CD4-positive, alpha-beta T cell treated with Interleukin-4 for 4 hours (primary cell): ENCODE measurements around the gene UCK2.

Experiments
- DNase-seq: peaks from one replicate; pipeline ENCODE4 v3.0.0-alpha.2; 2020

UCK2 gene

DNA sequence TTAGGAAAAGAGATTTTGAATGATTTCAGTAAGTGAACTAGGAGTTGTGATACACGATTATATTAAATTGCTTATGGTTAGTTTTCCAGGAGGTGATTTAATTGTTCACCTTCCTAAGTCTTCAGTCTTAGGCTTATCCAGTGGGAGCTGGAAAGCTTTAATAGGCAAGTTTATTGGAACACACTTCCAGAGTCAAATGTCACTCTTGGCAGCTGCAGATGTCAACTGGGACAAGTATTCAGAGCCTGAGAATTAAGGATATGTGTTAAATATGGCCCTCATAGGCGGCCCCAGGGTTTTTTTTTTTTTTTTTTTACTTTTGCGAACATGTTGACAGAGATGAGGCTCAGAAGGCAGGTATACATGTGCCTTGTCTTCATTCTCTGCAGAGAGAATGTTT lies 29.2 kb downstream of the UCK2 start:
- DNase-seq: no peak

DNA sequence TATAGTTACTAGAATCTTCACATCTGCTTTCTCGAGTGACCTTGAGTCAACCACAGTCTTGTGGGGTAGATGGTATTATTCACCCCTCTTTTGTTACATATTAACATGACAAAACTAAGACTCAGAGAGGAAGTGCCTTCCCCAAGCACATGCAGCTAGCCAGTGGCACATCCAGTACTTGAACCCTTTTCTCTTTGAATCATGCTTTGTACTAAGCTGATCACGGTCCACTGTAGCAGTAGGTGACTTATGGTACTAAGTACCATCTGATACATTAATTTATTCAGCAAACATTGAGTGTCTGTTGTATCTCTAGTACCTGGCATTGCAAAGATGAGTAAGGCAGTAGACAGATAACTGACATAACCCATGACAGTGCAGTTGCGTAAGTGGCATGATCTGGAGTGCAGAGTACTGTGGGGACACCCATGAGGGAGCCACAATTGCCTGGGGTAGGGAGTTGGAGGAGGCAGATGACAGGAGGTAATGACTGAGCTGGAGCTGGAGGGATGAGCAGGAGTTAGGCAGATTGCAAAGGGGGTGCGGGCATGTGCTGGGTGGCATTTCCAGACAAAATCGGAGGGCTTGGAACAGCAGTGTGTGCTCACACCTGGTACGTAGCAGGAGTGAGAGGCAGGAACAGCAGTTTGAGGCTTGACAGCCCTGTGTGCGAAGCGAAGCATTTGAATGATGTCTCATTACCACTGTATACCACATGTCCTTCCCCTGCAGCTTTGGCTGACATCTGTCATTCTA lies 29.8 kb downstream of the UCK2 start:
- DNase-seq: no peak

DNA sequence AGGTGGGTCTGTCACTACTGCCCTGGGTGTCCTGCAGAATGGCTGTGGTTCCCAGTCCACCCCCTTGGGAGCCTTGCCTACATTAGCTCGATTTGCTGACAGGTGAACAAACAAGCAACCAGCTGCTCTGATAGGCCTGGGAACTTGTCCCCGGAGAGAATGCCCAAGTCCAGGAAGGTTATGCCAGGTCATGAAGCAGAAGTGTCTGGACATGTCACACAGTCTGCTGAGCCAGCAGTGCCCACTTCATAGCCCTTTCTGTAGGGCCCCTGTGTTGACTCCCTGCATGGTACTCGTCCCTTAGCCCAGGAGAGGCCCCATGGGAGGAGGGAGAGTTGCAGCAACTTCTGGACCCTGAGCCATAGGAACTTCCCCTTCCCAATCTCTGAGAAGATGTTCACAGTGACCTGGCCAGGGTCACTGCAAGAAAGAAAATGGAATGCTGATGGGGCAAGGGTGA lies 31.0 kb downstream of the UCK2 start:
- no peak for DNase-seq

DNA sequence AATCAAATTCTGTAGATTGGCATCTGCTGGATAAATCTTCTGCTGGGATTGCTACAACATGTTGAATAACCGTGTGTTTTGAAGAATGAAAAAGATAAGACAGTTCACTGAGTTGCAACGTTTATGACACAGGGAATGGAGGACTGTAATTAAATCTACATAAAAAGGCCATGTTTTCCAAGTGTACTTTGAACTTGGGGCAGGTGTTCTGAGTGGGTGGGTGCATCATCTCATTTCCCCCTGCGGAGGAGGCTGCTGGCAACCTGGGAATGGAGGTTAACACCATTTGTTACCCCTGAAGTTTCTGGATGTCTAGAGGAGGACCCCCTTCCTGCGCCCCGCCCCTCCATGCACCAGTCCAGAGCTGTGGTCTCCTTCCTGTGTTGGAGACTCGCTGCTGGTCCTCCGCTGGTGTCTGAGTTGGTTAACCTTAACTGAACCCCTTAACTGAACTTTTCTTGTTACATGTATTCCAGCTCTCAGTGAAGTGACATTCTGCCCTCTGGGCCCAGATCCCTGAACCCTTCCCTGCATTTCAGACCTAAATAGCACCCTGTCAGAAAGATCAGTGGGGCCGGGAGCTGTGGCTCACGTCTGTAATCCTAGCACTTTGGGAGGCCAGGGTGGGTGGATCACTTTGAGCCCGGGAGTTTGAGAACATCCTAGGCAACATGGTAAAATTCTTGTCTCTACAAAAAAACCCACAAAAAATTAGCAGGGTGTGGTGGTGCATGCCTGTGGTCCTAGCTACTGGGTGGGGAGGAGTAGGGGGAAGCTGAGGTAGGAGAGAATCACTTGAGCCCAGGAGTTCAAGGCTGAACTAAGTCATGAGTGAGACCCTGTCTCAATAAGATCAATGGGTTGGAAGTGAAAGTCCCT lies 31.8 kb downstream of the UCK2 start:
- no peak for DNase-seq

DNA sequence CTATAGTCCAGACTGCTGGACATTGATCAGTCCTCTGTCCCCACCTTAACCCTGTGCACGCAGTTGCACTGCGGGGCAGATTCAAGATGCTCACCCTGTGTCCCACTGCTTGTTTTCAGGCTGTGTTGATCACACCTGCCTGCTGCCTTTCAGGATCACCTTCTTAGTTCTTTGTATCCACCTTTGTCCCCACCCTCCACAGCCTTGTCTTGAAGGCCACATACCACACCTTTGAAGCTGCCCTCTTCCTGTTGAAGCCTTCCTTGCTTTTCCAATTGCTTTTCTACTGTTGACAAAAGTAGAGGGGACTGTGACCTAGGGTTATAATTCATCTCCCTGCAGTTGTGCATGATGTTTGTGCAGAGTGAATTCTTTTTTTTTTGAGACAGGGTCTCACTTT lies 32.7 kb downstream of the UCK2 start:
- no peak for DNase-seq

- no peak for DNase-seq
Measured at GRCh38 chr1:165861911-165862310, 34.5 kb downstream of the UCK2 start.

DNA sequence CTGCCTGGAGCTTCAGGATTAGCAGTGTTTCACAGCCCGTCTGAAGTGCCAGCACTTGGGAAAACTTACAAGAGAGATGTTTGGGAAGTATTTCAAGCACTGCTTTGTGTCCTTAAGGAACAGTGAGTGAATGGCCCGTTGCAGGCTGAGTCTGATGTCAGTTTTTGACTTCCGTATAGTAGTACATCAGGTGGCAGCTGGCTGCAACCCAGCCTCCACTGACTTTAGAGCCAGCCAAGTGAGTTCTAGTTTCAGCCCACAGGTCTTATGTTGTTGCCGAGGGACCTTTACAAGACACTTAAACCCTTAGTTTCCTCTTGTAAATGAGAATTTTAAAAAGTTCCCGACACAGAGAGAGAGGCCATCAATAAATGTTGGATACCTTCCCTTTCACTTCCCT lies 35.0 kb downstream of the UCK2 start:
- DNase-seq: no peak

GRCh38 chr1:165863346-165863745 lies 35.9 kb downstream of the UCK2 start:
- DNase-seq: no peak

GRCh38 chr1:165865633-165866340 lies 38.4 kb downstream of the UCK2 start:
- DNase-seq: no peak

- no peak for DNase-seq
Measured at GRCh38 chr1:165869343-165869742, 41.9 kb downstream of the UCK2 start.

DNA sequence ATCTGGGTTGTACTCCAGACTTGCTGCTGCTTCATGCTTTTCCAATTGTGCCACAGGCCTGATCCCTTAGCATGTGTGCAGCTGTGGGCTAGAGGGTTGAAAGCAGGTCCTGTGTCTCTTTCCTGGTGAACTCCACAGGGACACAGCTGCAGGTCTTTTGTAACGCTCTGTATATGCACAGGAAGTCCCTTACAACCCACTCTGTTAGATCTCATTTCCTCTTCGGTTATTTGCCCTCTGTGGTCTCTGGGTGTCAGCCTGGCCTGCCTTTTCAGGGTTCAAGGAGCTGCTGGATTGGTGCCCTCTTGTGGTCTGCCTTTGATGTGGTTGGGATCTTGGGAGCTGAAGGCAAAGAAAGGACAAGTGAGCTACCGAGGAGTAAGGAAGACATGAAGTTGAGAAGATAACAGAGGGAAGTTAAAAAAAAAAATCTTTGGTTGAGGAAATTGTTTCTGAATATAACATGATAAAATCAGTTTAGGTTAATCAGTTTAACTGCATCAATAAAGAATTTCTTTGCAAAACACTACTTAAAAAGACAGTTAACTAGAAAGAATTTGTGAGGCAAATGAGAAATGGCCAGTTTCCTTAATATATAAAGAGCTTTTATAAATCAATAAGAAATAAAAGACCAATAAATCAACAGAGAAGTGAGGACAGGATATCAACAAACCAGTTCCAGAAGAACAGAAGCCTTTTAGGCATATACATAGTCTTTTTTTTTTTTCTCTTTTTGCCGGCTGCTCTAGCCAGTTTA lies 44.1 kb downstream of the UCK2 start:
- DNase-seq: peak; percentile 58

DNA sequence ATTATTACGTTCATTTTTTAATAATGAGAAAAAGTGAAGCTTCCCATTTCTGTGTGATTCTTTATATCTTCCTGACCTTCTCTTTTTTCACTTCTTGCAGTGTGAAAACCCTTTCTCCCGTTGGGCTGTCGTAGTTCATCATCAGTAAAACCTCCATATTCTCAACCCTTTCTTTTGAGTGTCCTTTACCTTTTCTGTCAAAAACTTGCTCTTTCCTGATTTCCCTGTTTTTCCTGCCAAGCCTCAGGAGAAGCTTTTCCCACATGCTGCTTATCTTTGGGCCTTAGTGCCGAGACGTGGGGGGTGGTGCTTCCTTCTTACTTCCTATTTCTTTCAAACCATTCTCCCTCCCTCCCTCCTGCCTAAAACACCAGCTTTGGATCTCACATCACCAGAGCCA lies 46.1 kb downstream of the UCK2 start:
- no peak for DNase-seq

GRCh38 chr1:165874643-165875042 lies 47.2 kb downstream of the UCK2 start:
- no peak for DNase-seq

DNA sequence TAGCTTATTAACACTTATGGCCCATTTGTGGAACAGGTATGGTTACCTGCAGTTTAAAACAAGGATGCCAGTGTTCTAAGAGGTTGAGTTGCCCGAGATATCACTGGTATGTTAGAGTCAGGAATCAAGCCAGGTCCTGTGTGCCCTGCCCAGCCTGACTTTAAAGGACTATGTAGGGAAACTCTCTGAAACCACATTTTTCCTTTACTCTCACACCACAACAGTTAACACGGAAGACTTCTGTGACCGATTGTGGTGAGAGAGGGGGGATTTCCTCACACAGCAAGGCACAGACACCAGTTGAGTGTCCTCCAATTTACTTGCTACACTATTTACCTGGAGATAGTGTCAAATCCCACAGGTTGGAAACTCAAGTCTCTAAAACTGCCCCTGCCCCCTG lies 47.8 kb downstream of the UCK2 start:
- no peak for DNase-seq

GRCh38 chr1:165875604-165876003 lies 48.2 kb downstream of the UCK2 start:
- no peak for DNase-seq

- DNase-seq: no peak
Measured at GRCh38 chr1:165876121-165876520, 48.7 kb downstream of the UCK2 start.

- no peak for DNase-seq
Measured at GRCh38 chr1:165877411-165877810, 50.0 kb downstream of the UCK2 start.

DNA sequence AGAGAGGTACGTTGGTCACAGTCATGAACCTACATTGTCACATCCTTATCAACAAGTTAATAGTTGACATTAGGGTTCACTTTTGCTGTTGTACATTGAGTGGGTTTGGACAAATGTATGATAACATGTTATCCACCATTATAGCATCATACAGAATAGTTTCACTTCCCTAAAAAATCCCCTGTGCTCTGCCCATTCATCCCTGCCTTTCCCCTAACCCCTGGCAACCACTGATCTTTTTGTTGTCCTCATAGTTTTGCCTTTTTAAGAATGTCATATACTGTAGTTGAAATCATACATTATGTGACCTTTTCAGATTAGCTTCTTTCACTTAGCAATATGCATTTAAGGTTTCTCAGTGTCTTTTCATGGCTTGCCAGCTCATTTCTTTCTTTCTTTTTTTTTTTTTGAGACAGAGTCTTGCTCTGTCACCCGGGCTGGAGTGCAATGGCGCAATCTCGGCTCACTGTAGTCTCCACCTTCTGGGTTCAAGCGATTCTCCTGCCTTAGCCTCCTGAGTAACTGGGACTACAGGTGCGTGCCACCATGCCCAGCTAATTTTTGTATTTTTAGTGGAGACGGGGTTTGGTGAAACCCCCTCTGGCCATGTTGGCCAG lies 50.6 kb downstream of the UCK2 start:
- DNase-seq: no peak

DNA sequence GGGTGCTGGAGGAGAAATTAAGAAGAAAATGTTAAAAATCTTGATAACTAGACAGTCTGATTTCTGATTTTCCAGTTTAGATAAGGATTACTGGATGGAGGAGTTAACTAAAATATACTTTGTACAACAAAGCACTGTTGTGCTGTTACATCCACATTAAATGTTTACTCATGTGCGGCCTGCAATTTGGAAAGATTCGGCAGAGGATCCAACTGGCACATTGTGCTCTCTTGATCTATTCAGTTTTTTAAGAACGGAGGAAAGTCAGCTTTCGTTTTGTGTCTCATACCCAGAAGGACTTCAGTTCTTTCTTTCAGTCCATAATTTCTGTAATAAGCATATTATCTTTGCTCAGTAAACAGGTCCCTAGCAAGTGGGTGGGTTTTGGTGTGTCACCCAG lies 52.5 kb downstream of the UCK2 start:
- no peak for DNase-seq

GRCh38 chr1:165880993-165881392 lies 53.6 kb downstream of the UCK2 start:
- DNase-seq: no peak

DNA sequence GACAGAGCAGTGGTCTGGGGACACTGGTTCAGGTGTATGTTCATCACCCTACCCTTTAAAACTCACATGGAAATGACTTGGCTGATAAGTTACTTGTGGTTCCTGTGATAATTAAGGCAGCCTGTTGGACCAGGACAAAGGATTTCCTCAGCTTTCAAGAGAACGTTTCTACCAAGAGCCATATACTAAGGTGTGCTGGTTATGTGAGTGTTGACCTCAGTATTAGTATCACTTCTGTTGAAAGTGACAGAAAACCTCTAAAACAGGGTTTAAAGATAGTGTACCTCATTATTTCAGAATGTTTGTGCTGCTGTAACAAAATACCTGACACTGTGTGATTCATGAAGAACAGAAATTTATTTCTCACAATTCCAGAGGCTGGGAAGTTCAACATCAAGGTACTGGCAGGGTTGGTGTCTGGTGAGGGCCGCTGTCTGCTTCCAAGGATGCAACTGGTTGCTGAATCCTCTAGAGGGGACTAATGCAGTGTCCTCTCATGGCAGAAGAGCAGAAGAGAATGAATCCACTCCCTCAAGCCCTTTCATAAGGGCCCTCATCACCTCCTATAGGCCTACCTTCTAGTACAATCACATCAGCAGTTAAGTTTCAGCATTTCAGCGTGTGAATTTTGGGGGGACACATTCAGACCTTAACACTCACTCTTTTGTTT lies 54.9 kb downstream of the UCK2 start:
- no peak for DNase-seq

- no peak for DNase-seq
Measured at GRCh38 chr1:165883056-165883455, 55.6 kb downstream of the UCK2 start.
